ENCODE data around the gene KDM4B.

Gene KDM4B

DNA sequence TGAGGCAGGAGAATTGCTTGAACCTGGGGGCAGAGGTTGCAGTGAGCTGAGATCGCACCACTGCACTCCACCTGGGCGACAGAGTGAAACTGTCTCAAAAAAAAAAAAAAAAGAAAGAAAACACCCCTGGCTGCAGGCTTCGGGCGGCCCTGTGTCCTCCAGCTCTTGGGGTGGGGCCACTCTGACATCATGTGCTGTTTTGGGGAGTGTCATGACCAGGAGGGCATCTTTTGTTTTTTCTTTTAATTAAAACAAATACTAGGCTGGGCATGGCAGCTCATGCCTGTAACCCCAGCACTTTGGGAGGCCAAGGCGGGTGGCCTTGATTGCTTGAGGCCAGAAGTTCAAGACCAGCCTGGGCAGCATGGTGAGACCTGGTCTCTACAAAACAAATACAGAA is 52.1 kb downstream of the KDM4B start:
- H3K36me3 ChIP-seq (ENCODE audit: low read depth), result peaks cover 11% of the 10 kb centered on the region
- TF ChIP-seq, protein P1, sequence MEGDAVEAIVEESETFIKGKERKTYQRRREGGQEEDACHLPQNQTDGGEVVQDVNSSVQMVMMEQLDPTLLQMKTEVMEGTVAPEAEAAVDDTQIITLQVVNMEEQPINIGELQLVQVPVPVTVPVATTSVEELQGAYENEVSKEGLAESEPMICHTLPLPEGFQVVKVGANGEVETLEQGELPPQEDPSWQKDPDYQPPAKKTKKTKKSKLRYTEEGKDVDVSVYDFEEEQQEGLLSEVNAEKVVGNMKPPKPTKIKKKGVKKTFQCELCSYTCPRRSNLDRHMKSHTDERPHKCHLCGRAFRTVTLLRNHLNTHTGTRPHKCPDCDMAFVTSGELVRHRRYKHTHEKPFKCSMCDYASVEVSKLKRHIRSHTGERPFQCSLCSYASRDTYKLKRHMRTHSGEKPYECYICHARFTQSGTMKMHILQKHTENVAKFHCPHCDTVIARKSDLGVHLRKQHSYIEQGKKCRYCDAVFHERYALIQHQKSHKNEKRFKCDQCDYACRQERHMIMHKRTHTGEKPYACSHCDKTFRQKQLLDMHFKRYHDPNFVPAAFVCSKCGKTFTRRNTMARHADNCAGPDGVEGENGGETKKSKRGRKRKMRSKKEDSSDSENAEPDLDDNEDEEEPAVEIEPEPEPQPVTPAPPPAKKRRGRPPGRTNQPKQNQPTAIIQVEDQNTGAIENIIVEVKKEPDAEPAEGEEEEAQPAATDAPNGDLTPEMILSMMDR (IDR thresholded peaks at IDR 0.05; ENCODE audit: poor library complexity, severe bottlenecking), result no peak
- ATAC-seq (ENCODE audit: low read depth) (no peak), DNase-seq (ENCODE audit: low spot score) (no peak)
- H3K27me3 ChIP-seq (ENCODE audit: insufficient read depth, poor library complexity, severe bottlenecking), result no peaks in the 10 kb centered on the region
- no peaks in the 10 kb centered on the region for H3K9me3 ChIP-seq (ENCODE audit: severe bottlenecking)
- no peak overlapping the region for H3K27ac ChIP-seq (ENCODE audit: poor library complexity, severe bottlenecking)
- H3K4me1 ChIP-seq (ENCODE audit: insufficient read depth, poor library complexity, severe bottlenecking), result peaks cover 9% of the 10 kb centered on the region
- no peak overlapping the region for H3K4me3 ChIP-seq (ENCODE audit: severe bottlenecking)

DNA sequence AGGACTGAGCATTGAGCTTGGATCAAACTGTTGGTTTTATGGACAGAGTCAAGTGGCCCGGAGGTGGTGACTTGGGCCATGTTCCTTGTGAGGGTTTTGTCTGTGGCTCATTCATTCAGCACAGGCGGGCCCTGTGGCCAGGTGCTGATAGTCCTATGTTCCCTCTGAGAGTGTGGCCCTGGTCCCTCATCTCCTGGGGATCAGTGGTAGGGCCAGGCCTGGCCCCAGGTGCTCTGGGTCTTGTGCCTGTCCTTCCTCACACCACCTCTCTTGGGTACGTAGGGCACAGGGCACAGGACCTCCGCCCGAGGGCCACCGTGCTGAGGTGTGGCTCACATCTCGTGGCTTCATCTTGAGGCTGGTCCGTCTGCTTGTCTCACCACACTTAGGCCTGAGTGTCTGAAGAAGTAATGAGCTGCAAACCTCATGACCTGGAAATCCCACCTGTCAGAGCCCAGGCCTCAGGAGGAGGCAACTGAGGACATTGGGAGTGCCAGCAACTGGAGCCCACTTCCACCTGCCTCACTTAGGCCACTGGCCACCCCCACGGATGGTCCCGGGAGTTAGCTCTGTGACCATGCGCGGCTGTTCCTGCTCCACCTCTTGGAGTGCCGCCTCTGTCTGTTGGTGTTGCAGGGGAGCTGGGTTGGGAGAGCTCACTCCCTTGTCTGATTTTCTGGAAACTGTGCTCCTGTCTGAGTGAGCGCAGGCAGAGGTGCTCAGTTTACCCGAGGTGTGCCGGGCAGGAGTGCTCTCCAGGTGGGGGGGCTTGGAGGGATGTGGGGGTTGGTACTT is 53.4 kb downstream of the KDM4B start:
- H3K36me3 ChIP-seq (ENCODE audit: low read depth), result peaks cover 4% of the 10 kb centered on the region; the same call in 1 of the 2 replicates
- no peak for DNase-seq (ENCODE audit: low spot score)
- peaks cover 4% of the 10 kb centered on the region for H3K4me1 ChIP-seq (ENCODE audit: insufficient read depth, poor library complexity, severe bottlenecking)
- H3K27ac ChIP-seq (ENCODE audit: poor library complexity, severe bottlenecking), result no peak overlapping the region
- TF ChIP-seq, protein P1 (IDR thresholded peaks at IDR 0.05; ENCODE audit: poor library complexity, severe bottlenecking), result no peak
- ATAC-seq (ENCODE audit: low read depth), result no peak
- no peaks in the 10 kb centered on the region for H3K27me3 ChIP-seq (ENCODE audit: insufficient read depth, poor library complexity, severe bottlenecking)
- no peaks in the 10 kb centered on the region for H3K9me3 ChIP-seq (ENCODE audit: severe bottlenecking)
- H3K4me3 ChIP-seq (ENCODE audit: severe bottlenecking), result no peak overlapping the region

DNA sequence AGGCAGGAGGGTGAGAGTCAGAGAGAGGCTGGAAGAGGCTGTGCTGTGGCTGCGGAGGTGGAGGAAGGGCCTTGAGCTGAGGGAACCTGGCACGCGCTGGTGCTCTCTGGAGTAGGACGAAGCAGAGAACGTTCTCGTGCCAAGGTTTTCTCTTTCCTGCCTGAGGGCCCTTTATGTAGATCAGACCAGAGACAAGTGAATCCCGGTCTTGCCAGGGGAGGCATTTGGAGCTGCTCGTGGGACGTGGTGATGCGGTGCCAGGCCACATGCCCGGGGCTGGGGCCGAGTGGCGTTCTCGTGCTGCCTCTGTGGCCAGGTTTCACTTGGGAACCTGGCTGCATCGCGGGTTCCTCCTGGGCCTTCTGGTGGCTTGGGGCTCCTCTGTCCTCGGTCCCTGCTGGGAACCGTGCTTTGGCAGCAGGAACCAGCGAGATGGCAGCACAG is 54.2 kb downstream of the KDM4B start:
- H3K4me1 ChIP-seq (ENCODE audit: insufficient read depth, poor library complexity, severe bottlenecking), result no peaks in the 10 kb centered on the region
- no peak for DNase-seq (ENCODE audit: low spot score)
- H3K9me3 ChIP-seq (ENCODE audit: severe bottlenecking), result no peaks in the 10 kb centered on the region
- ATAC-seq (ENCODE audit: low read depth), result no peak
- H3K36me3 ChIP-seq (ENCODE audit: low read depth), result peaks cover 2% of the 10 kb centered on the region; the same call in 1 of the 2 replicates
- TF ChIP-seq, protein P1 (IDR thresholded peaks at IDR 0.05; ENCODE audit: poor library complexity, severe bottlenecking), result no peak
- no peak overlapping the region for H3K27ac ChIP-seq (ENCODE audit: poor library complexity, severe bottlenecking)
- H3K4me3 ChIP-seq (ENCODE audit: severe bottlenecking), result no peak overlapping the region
- no peaks in the 10 kb centered on the region for H3K27me3 ChIP-seq (ENCODE audit: insufficient read depth, poor library complexity, severe bottlenecking)

DNA sequence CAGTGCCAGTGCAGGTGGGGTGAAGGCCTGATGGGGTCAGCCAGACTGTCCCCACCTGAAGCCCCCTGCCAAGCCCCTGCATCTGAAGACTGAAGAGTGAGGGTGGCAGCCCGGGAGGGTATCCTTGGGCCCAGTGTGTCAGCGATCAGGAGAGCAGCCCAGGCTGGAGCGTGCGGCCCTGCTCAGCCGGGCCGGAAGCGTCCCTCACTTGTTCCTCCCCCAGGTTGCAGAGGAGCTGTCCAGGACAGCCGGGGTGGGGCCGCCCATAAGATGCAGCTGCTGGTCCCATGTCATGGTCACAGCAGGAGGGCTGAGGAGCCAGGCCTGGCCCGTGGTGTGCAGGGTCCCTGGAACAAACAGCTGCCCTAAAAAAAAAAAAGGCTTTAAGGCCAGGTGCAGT is 55.4 kb downstream of the KDM4B start:
- no peaks in the 10 kb centered on the region for H3K9me3 ChIP-seq (ENCODE audit: severe bottlenecking)
- ATAC-seq (ENCODE audit: low read depth), result no peak

More for the DNA sequence above, 55.4 kb downstream of the KDM4B start:
- no peaks in the 10 kb centered on the region for H3K4me1 ChIP-seq (ENCODE audit: insufficient read depth, poor library complexity, severe bottlenecking)
- DNase-seq (ENCODE audit: low spot score), result no peak
- no peak overlapping the region for H3K27ac ChIP-seq (ENCODE audit: poor library complexity, severe bottlenecking)
- TF ChIP-seq, protein P1 (IDR thresholded peaks at IDR 0.05; ENCODE audit: poor library complexity, severe bottlenecking), result no peak
- H3K4me3 ChIP-seq (ENCODE audit: severe bottlenecking), result no peak overlapping the region
- H3K27me3 ChIP-seq (ENCODE audit: insufficient read depth, poor library complexity, severe bottlenecking), result no peaks in the 10 kb centered on the region
- no peaks in the 10 kb centered on the region for H3K36me3 ChIP-seq (ENCODE audit: low read depth)
